K562 (cell line): ENCODE results near the gene ATXN7. TPM values are rescaled to one million over a fixed set of nuclear protein-coding genes. Genes with fewer than 3 reads are reported as not detected.

Experiments
- ATAC-seq: fragments of 200-7000 bp; cut with Tn5 transposase; 3 replicates; pipeline ENCODE4 v1.9.1; 2020; ENCODE audit warnings: moderate library complexity
- BruUV-seq: library from RNA; stranded (reverse); fragments of 400-500 nt; replicated peaks from 2 replicates; lab custom pipeline; 2021; lab: Mats Ljungman, UMichigan
- CTCF ChIA-PET: fragments of 300-600 bp; formaldehyde crosslinking; extraction: SDS; loops from one replicate; lab custom pipeline; 2021; ENCODE audit warnings: low intra/inter-chr PET ratio; lab: Yijun Ruan, JAX
- POLR2A ChIA-PET: fragments of 300-600, 350-650 bp; sonication (Branson Sonifier 250); formaldehyde crosslinking; extraction: SDS; loops from one replicate; lab custom pipeline; 2021; ENCODE audit warnings: antibody characterized with exemption, inconsistent platforms; lab: Yijun Ruan, JAX
- DNase-seq, 4 experiments: peaks; one replicate each; pipeline versions ENCODE4 v3.0.0 to v3.0.0-alpha.2; 2011 to 2018; ENCODE audit warnings: low spot score in 3 of 4, mixed read lengths in 3 of 4; ENCODE audit errors: extremely low read depth in 1 of 4
- FAIRE-seq: peaks from 2 replicates; lab custom pipeline; 2011; peaks lifted over from hg19 to GRCh38; lab: Jason Lieb, UNC
- H2AFZ ChIP-seq: 2 replicates; pipeline ENCODE4 v1.6.0; 2011; ENCODE audit warnings: low read depth, low read length, control low read depth, inconsistent platforms
- H3K27ac ChIP-seq: fragments of 200-600 bp; 3 replicates; pipeline ENCODE4 v1.8.0; 2011; ENCODE audit warnings: low read depth, mild to moderate bottlenecking, control low read depth, inconsistent platforms, low read length, moderate library complexity, mixed read lengths; ENCODE audit errors: extremely low read depth
- H3K27me3 ChIP-seq, 2 experiments: fragments of 300-600 bp in 1 of 2; 2 replicates in 1 of 2; 3 replicates in 1 of 2; pipeline versions ENCODE4 v1.6.0 to v1.8.0; 2011; ENCODE audit warnings: inconsistent platforms in 2 of 2, low read length in 2 of 2, mild to moderate bottlenecking in 1 of 2, mixed read lengths in 1 of 2, moderate library complexity in 1 of 2; ENCODE audit not compliant: control insufficient read depth in 2 of 2, insufficient read depth in 2 of 2
- H3K36me3 ChIP-seq: fragments of 300-600 bp; 3 replicates; pipeline ENCODE4 v1.8.0; 2011; ENCODE audit warnings: mild to moderate bottlenecking, low read length, inconsistent platforms; ENCODE audit not compliant: control insufficient read depth, insufficient read depth
- H3K4me1 ChIP-seq, 2 experiments: fragments of 200-600 bp in 1 of 2; replicated peaks in 1 of 2; 2 replicates in 1 of 2; 3 replicates in 1 of 2; pipeline versions ENCODE4 v1.5.1 to v1.8.0; 2011; ENCODE audit warnings: inconsistent platforms in 2 of 2, low read length in 2 of 2, mild to moderate bottlenecking in 1 of 2, mixed read lengths in 1 of 2, moderate library complexity in 1 of 2; ENCODE audit not compliant: control insufficient read depth in 2 of 2, insufficient read depth in 2 of 2
- H3K4me2 ChIP-seq: 2 replicates; pipeline ENCODE4 v1.6.1; 2011; ENCODE audit warnings: low read length, control low read depth, inconsistent platforms, mixed read lengths; ENCODE audit not compliant: insufficient read depth
- H3K4me3 ChIP-seq: fragments of 200-600 bp; sonication (generic), shearing (Covaris generic); 2 replicates; pipeline ENCODE4 v1.5.1; 2016; ENCODE audit warnings: control low read depth, inconsistent platforms
- H3K79me2 ChIP-seq: fragments of 200-600 bp; 3 replicates; pipeline ENCODE4 v1.8.0; 2011; ENCODE audit warnings: low read length, inconsistent platforms; ENCODE audit not compliant: control insufficient read depth, insufficient read depth
- H3K9ac ChIP-seq, 2 experiments: 2 replicates each; pipeline versions ENCODE4 v1.6.0 to v1.6.1; 2011; ENCODE audit warnings: low read depth in 2 of 2, low read length in 2 of 2, control low read depth in 1 of 2, inconsistent platforms in 1 of 2, mild to moderate bottlenecking in 1 of 2, mixed read lengths in 1 of 2; ENCODE audit not compliant: insufficient read depth in 1 of 2
- H3K9me1 ChIP-seq: one replicate; pipeline ENCODE4 v1.6.0; 2011; ENCODE audit warnings: inconsistent platforms, mild to moderate bottlenecking, low read length, moderate library complexity; ENCODE audit not compliant: control insufficient read depth, insufficient read depth
- H3K9me3 ChIP-seq: replicated peaks from 2 replicates; pipeline ENCODE4 v1.5.1; 2011; ENCODE audit warnings: low read depth, low read length, inconsistent platforms; ENCODE audit not compliant: control insufficient read depth, insufficient read depth
- H4K20me1 ChIP-seq: replicated peaks from 2 replicates; pipeline ENCODE4 v1.6.1; 2011; ENCODE audit warnings: low read length, inconsistent platforms, mixed read lengths; ENCODE audit not compliant: control insufficient read depth, insufficient read depth
- ELF1 ChIP-seq: fragments of 200-800 bp; sonication (Bioruptor generic); IDR thresholded peaks from 2 replicates; pipeline ENCODE4 v1.6.1; 2016; ENCODE audit warnings: missing genetic modification characterization, missing compliant biosample characterization
- EP400 ChIP-seq: fragments of 450-650 bp; IDR thresholded peaks from 2 replicates; pipeline ENCODE4 v1.6.1; 2017; ENCODE audit warnings: antibody characterized with exemption, mild to moderate bottlenecking, moderate library complexity
- HEY1 ChIP-seq: fragments of 250-450 bp; sonication (Bioruptor Pico); IDR thresholded peaks from 2 replicates; pipeline ENCODE4 v1.5.0; 2020; ENCODE audit warnings: mild to moderate bottlenecking, moderate library complexity, borderline replicate concordance
- L3MBTL2 ChIP-seq: fragments of 450-650 bp; IDR thresholded peaks from 2 replicates; pipeline ENCODE4 v1.6.1; 2016; ENCODE audit warnings: mild to moderate bottlenecking, moderate library complexity
- MCM5 ChIP-seq: fragments of 450-650 bp; IDR thresholded peaks from 2 replicates; pipeline ENCODE4 v1.6.1; 2016; ENCODE audit warnings: low read depth
- NFXL1 ChIP-seq: fragments of 450-650 bp; formaldehyde crosslinking; IDR thresholded peaks from 2 replicates; pipeline ENCODE4 v1.4.0; 2021; ENCODE audit warnings: mild to moderate bottlenecking
- SMARCB1 ChIP-seq: IDR thresholded peaks from 2 replicates; pipeline ENCODE4 v1.6.1; 2011; ENCODE audit warnings: improper control_type of control experiment, low read depth; ENCODE audit not compliant: insufficient read length
- YBX1 ChIP-seq: fragments of 450-650 bp; IDR thresholded peaks from 2 replicates; pipeline ENCODE4 v1.7.1; 2016; ENCODE audit warnings: mild to moderate bottlenecking
- ZNF311 ChIP-seq: fragments of 250-450 bp; sonication (Bioruptor Pico); IDR thresholded peaks from 2 replicates; pipeline ENCODE4 v1.4.0; 2020; ENCODE audit warnings: mild to moderate bottlenecking, moderate library complexity
- ZNF76 ChIP-seq: fragments of 250-450 bp; sonication (Bioruptor Pico); IDR thresholded peaks from 2 replicates; pipeline ENCODE4 v1.4.0; 2020; ENCODE audit warnings: mild to moderate bottlenecking, moderate library complexity, borderline replicate concordance
- ZNF764 ChIP-seq: fragments of 250-450 bp; sonication (Bioruptor Pico); IDR thresholded peaks from 2 replicates; pipeline ENCODE4 v1.4.0; 2020; ENCODE audit warnings: low read depth, mild to moderate bottlenecking, moderate library complexity
- WGBS: fragments of 100-300 bp; shearing (Covaris generic); methylation state at CpG from one replicate; pipeline ENCODE4 v1.1.6; 2016; ENCODE audit warnings: low coverage, mixed read lengths; ENCODE audit not compliant: insufficient coverage; ENCODE audit errors: missing lambda C conversion rate; 5-methylcytosine and 5-hydroxymethylcytosine counted together
- in situ Hi-C: fragments of 300-500 bp; cut with MboI; formaldehyde crosslinking; loops from 4 replicates; pipeline ENCODE4 v1.15.0; 2018; ENCODE audit warnings: inconsistent platforms, mixed read lengths
- intact Hi-C: fragments of 100-400 bp; cut with micrococcal nuclease; formaldehyde crosslinking; loops from 2 replicates; pipeline ENCODE4 v1.14.2; 2022
- polyA plus RNA-seq, 8 experiments: library from polyadenylated mRNA; depleted of rRNA in 4 of 8; stranded (reverse) in 5 of 8; unstranded in 3 of 8; fragments of >200 nt; fragmentation: Nextera tagmentation in 2 of 8; fragmentation: Illumina TruSeq in 1 of 8; extraction: Ambion mirVana in 2 of 8; extraction: Trizol in 1 of 8; gene quantifications; 2 replicates each; pipeline versions ENCODE4 v1.2.1 to v1.2.3, GENCODE V29; 2011 to 2014; ENCODE audit warnings: inconsistent platforms in 1 of 8, missing spikeins in 1 of 8
- total RNA-seq, 7 experiments: library from RNA; depleted of rRNA in 6 of 7; stranded (reverse); fragments of >200 nt in 6 of 7; fragmentation: Illumina TruSeq in 2 of 7; extraction: Trizol in 2 of 7; gene quantifications; 2 replicates each; pipeline versions ENCODE4 v1.2.1 to v1.2.3, GENCODE V29; 2011 to 2021; ENCODE audit warnings: low replicate concordance in 1 of 7
- TF ChIP-seq, protein P1 (sequence below): sonication (generic); formaldehyde crosslinking; IDR thresholded peaks from 2 replicates; pipeline ENCODE4 v1.8.1; 2023; ENCODE audit warnings: mild to moderate bottlenecking, missing genetic modification reagents, moderate library complexity
- TF ChIP-seq, protein P2 (sequence below): fragments of 200-800 bp; sonication (Bioruptor generic); IDR thresholded peaks from 2 replicates; pipeline ENCODE4 v1.6.1; 2017; ENCODE audit warnings: missing genetic modification characterization, missing compliant biosample characterization

ATXN7 gene
- total and polyA plus RNA-seq, 9 of the 15 experiments (the other 6 are each of a cell fraction or from before 2014, with no cell fraction given) = 0.41 to 9.2 (median 6.7) TPM

- H2AFZ ChIP-seq = no peak overlapping the region
- no peaks in the 10 kb centered on the region; the same call in none of the 3 replicates for H3K79me2 ChIP-seq
- DNase-seq = no peak
- intact Hi-C loops = no loop called here
- no peaks in the 10 kb centered on the region for H3K9me3 ChIP-seq
- H3K27ac ChIP-seq = no peak overlapping the region
- peaks cover 12% of the 10 kb centered on the region; the same call in 1 of the 3 replicates for H3K36me3 ChIP-seq
- in situ Hi-C loops = no loop called here
- H3K27me3 ChIP-seq = no peaks in the 10 kb centered on the region
- WGBS = 96% methylated on average over 2 of the region's 2 CpGs
- no peak overlapping the region for H3K4me2 ChIP-seq
- no peak overlapping the region for H3K4me3 ChIP-seq
- BruUV-seq = no TSS peak
- H3K9me1 ChIP-seq = no peaks in the 10 kb centered on the region
- ChIA-PET CTCF (no interaction called here), POLR2A (no interaction called here)
- no peaks in the 10 kb centered on the region for H4K20me1 ChIP-seq
- H3K4me1 ChIP-seq = peaks cover 0 to 3% of the 10 kb centered on the region in 2 experiments; a peak in 1 of 5 replicates
- no peak for TF ChIP-seq ZNF311 (CRISPR knock-in tag)
- TF ChIP-seq HEY1 (CRISPR knock-in tag) = no peak
- TF ChIP-seq ELF1 (tag) = no peak
- no peak for TF ChIP-seq EP400
- TF ChIP-seq, protein P1, sequence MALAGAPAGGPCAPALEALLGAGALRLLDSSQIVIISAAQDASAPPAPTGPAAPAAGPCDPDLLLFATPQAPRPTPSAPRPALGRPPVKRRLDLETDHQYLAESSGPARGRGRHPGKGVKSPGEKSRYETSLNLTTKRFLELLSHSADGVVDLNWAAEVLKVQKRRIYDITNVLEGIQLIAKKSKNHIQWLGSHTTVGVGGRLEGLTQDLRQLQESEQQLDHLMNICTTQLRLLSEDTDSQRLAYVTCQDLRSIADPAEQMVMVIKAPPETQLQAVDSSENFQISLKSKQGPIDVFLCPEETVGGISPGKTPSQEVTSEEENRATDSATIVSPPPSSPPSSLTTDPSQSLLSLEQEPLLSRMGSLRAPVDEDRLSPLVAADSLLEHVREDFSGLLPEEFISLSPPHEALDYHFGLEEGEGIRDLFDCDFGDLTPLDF (CRISPR knock-in tag) = no peak
- no peak for TF ChIP-seq L3MBTL2
- no peak for TF ChIP-seq ZNF76 (CRISPR knock-in tag)
- no peak for TF ChIP-seq MCM5
- TF ChIP-seq YBX1 = no peak
- TF ChIP-seq, protein P2, sequence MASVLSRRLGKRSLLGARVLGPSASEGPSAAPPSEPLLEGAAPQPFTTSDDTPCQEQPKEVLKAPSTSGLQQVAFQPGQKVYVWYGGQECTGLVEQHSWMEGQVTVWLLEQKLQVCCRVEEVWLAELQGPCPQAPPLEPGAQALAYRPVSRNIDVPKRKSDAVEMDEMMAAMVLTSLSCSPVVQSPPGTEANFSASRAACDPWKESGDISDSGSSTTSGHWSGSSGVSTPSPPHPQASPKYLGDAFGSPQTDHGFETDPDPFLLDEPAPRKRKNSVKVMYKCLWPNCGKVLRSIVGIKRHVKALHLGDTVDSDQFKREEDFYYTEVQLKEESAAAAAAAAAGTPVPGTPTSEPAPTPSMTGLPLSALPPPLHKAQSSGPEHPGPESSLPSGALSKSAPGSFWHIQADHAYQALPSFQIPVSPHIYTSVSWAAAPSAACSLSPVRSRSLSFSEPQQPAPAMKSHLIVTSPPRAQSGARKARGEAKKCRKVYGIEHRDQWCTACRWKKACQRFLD (CRISPR knock-in tag) = no peak
- TF ChIP-seq NFXL1 (CRISPR knock-in tag) = no peak
- TF ChIP-seq ZNF764 (CRISPR knock-in tag) = no peak
- no peak for TF ChIP-seq SMARCB1
- no peak overlapping the region for H3K9ac ChIP-seq
- no peak for ATAC-seq
- FAIRE-seq = no peak
These were observed 85.3 kb downstream of the ATXN7 start for GRCh38 chr3:63949005-63949404.
